ENCODE results near the gene SUV39H2.
A peak's percentile ranks its signal among the peaks of the same experiment; 100 is the strongest.

SUV39H2 gene, protein sequence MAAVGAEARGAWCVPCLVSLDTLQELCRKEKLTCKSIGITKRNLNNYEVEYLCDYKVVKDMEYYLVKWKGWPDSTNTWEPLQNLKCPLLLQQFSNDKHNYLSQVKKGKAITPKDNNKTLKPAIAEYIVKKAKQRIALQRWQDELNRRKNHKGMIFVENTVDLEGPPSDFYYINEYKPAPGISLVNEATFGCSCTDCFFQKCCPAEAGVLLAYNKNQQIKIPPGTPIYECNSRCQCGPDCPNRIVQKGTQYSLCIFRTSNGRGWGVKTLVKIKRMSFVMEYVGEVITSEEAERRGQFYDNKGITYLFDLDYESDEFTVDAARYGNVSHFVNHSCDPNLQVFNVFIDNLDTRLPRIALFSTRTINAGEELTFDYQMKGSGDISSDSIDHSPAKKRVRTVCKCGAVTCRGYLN

DNA sequence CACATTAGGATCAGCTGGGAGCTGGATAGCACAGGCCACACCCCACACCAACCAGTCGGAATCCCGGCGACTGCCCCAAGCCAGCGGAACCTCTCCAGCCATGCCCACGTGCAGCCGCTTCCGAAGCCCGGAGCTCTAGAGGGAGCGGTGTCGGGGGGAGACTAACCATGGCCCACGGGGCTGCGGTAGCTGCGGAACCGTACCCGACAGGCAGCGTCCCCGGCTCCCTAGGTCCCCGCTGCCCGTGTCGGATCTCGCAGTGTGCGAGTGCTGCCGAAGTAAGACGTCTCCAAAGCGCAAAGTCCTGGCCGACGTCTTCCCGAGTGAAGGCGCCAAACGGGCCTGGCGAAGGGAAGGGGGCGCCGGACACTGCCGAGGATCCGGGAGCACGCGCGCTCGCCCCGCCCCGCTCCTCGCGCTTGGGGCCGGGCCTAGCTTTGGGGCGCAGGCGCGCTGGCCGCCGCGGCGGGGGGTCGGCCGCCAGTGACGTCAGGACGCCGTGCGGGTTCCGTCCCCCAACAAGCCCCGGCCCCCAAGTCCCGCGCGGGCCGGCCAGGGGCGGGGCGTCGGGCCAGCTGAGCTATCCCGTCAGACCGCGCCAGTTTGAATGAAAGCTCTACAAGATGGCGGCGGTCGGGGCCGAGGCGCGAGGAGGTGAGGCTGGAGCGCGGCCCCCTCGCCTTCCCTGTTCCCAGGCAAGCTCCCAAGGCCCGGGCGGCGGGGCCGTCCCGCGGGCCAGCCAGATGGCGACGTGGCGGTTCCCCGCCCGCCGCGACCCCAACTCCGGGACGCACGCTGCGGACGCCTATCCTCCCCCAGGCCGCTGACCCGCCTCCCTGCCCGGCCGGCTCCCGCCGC is at the start of gene SUV39H2:
TSS of gene SUV39H2 (plus strand) at position 601 of the 858 bp plus-strand sequence. CDS start at position 624, 23 bp downstream.
- Histone ChIP-seq H3K9me3 (ENCODE audit: control insufficient read depth, low read length) (no peaks in the 10 kb centered on the region), H3K27me3 (replicated peaks; ENCODE audit: control insufficient read depth, insufficient read depth, low read length) (no peaks in the 10 kb centered on the region)

DNA sequence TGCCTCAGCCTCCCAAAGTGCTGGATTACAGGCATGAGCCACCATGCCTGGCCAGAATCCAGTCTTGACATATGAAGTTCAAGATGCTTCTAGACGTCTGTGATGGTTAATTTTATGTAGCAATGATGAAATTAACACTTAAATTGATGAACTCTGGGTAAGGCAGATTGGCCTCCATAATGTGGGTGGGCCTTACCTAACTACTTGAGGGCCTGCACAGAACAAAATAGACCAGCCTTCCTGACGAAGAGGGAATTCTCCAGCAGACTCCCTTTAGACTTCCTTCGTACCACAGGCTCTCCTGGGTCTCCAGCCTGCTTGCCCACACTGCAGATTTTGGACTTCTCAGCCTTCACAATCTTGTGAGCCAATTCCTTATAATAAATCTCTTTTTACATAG is 45.6 kb upstream of the SUV39H2 start:
- Histone ChIP-seq H3K9ac (ENCODE audit: low read length) (no peak overlapping the region), H3K4me1 (ENCODE audit: control insufficient read depth, insufficient read depth, low read length) (peaks cover 8% of the 10 kb centered on the region), H3K4me3 (ENCODE audit: low read length) (no peak overlapping the region), H3K36me3 (ENCODE audit: control insufficient read depth, insufficient read depth, low read length, severe bottlenecking) (peaks cover 5% of the 10 kb centered on the region), H3K9me3 (ENCODE audit: control insufficient read depth, low read length) (no peaks in the 10 kb centered on the region), H3K27me3 (replicated peaks; ENCODE audit: control insufficient read depth, insufficient read depth, low read length) (no peaks in the 10 kb centered on the region)
- no peak for DNase-seq (ENCODE audit: low read depth)

More for the DNA sequence above, at the start of gene SUV39H2:
- peak within 1 kb of the TSS; percentile 99 for H3K9ac ChIP-seq (ENCODE audit: low read length)
- peak within 1 kb of the TSS; percentile 98 for H3K4me3 ChIP-seq (ENCODE audit: low read length)
- DNase-seq (ENCODE audit: low read depth) = peak; percentile 98
- H3K4me1 ChIP-seq (ENCODE audit: control insufficient read depth, insufficient read depth, low read length) = peaks cover 33% of the 10 kb centered on the region
- H3K36me3 ChIP-seq (ENCODE audit: control insufficient read depth, insufficient read depth, low read length, severe bottlenecking) = no peaks in the 10 kb centered on the region

DNA sequence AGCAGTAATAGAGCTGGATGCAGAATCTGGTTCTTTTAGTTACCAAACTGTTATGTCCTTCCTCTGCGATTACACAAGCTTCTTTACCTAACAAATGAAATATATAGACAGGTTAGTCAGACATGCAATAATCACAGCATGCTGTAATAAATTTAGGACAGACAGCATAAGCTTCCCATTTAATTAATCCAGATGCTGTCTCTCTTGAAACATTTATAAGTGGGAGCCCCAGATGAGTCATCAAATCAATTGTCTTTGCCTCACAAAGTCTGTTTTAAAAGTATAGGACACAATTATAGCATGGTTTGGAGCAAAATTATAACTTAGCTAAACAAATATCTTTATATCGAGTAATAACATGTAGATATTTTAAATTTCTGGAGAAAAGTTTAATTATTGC is 42.5 kb upstream of the SUV39H2 start:
- H3K9me3 ChIP-seq (ENCODE audit: control insufficient read depth, low read length) = no peaks in the 10 kb centered on the region
- no peaks in the 10 kb centered on the region for H3K27me3 ChIP-seq (replicated peaks; ENCODE audit: control insufficient read depth, insufficient read depth, low read length)
- H3K4me3 ChIP-seq (ENCODE audit: low read length) = no peak overlapping the region
- peaks cover 13% of the 10 kb centered on the region for H3K36me3 ChIP-seq (ENCODE audit: control insufficient read depth, insufficient read depth, low read length, severe bottlenecking)
- DNase-seq (ENCODE audit: low read depth) = no peak
- no peak overlapping the region for H3K9ac ChIP-seq (ENCODE audit: low read length)
- H3K4me1 ChIP-seq (ENCODE audit: control insufficient read depth, insufficient read depth, low read length) = peaks cover 13% of the 10 kb centered on the region

DNA sequence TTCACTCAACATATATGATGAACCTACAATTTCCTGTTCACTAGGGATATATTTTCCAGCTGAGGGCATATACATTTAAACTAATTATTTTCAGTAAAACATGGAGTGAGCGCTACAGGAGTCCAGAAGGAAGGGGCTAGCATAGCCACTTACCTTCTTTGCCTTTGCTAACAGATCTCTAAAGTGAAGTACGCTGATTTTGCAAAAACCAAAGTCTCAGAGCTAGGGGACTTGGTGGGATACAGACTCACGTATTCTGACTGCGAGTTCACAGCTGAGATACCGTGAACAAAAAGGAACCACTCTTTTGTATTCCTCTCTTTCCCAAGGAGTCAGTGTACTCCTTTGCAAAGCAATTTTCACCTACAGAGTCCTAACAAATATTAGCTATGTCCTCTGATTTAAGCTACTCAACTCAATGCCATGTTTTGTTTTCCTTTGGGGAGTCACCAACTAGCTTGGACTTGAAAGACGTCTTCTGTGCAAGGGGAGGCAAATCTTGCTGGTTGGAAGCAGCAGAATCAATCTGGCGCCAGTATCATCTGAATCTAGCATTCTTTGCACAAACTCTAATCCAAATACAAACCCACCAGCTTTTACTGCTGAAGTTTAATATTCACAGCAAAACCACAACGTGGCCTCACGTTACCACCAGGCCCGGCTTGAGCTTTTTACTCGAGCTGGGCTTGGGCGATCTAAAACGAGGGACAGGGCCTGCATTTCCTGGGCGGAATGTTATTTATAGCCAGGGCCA is 41.5 kb upstream of the SUV39H2 start:
- H3K9ac ChIP-seq (ENCODE audit: low read length) = peak overlapping the region; percentile 98
- DNase-seq (ENCODE audit: low read depth) = no peak
- no peaks in the 10 kb centered on the region for H3K9me3 ChIP-seq (ENCODE audit: control insufficient read depth, low read length)

DNA sequence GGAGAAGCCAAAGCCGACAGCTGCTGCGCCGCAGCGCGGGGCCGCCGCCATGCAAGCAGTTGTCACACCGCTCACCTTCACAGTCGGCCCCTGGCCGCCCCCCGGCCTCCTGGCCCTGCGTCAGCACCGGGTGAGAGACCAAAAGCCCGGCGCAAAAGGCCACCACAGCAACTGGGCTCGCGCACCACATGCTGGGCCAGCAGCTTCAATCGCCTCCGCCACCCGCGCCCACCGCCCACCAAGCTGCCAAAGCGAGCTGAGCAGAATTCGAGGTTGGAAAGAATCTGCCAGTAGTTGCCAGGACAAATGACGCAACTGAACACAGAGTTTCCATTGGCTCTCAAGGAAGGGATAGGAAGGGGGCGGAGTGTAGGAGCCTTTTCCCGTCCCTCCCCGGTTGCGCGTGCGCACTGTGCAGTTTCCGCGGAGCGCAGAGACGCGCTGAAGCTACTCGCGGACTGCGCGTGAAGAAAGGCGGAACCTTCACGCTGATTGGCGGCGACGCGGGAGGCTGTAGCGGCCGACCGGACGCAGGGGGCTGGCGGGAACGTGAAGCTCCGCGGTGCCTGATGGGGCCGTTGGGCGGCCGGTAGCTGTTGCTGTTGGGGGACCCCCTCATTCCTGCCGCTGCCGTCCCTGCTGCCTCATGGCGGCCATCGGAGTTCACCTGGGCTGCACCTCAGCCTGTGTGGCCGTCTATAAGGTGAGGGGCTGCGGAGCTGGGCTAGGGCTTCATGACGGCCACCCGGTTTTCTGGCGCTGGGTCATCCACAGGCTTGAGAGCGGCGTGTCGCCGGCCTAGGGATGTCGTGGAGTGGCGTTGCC is 40.7 kb upstream of the SUV39H2 start, which contains the start of the genes CDNF, HSPA14 and MSANTD7:
TSS of gene CDNF (minus strand) at position 281 of the 825 bp plus-strand sequence. CDS start at position 190, 91 bp downstream.
TSS of gene HSPA14 (plus strand) at position 550 of the 825 bp plus-strand sequence. CDS start at position 647, 97 bp downstream.
TSS of gene MSANTD7 (plus strand) at position 550 of the 825 bp plus-strand sequence. CDS start 3,979 bp downstream, outside the sequence.
- H3K9ac ChIP-seq (ENCODE audit: low read length) = peak within 1 kb of the TSS; percentile 98
- DNase-seq (ENCODE audit: low read depth) = peak; percentile 100
- H3K4me1 ChIP-seq (ENCODE audit: control insufficient read depth, insufficient read depth, low read length) = peaks cover 13% of the 10 kb centered on the region
- peaks cover 31% of the 10 kb centered on the region for H3K36me3 ChIP-seq (ENCODE audit: control insufficient read depth, insufficient read depth, low read length, severe bottlenecking)
- H3K4me3 ChIP-seq (ENCODE audit: low read length) = peak within 1 kb of the TSS; percentile 97
- no peaks in the 10 kb centered on the region for H3K27me3 ChIP-seq (replicated peaks; ENCODE audit: control insufficient read depth, insufficient read depth, low read length)
- H3K9me3 ChIP-seq (ENCODE audit: control insufficient read depth, low read length) = no peaks in the 10 kb centered on the region

More for the DNA sequence above, 41.5 kb upstream of the SUV39H2 start:
- H3K36me3 ChIP-seq (ENCODE audit: control insufficient read depth, insufficient read depth, low read length, severe bottlenecking) = peaks cover 23% of the 10 kb centered on the region
- H3K27me3 ChIP-seq (replicated peaks; ENCODE audit: control insufficient read depth, insufficient read depth, low read length) = no peaks in the 10 kb centered on the region
- H3K4me1 ChIP-seq (ENCODE audit: control insufficient read depth, insufficient read depth, low read length) = peaks cover 13% of the 10 kb centered on the region
- peak overlapping the region; percentile 97 for H3K4me3 ChIP-seq (ENCODE audit: low read length)

DNA sequence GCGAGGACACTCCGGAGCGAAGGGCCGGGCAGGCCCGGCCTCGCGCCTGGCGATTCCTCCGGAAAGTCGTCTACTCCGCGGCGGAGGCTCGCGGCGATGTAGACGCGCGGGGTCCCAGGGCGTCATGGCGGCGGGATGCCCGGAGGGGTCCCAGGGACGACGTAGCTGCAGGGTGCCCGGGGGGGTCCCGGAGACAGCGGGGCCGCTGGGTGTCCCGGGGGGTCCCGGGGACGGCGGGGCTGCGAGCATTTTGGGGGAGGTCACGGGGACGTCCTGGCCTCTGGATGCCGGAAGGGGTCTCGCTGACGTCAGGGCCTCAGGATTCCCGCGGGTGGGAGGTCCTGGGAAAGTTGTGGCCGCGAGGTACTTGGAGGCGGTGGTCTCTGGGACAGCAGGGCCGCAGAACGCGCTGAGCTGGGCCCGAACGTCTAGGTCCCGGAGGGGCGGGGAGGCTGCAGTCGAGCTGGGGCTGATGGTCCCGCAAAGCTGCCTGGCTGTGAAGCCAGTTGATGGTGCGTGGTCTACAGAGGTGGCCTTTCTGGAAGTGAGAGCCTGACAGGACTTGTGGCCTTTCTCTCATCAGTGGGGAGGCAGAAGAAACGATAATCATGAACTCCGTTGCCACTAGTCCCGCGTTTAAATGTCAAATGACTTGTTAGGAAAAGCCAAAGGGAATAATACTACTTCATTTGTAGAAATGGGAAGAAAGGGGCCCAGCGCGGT is 39.9 kb upstream of the SUV39H2 start:
- Histone ChIP-seq H3K4me3 (ENCODE audit: low read length) (peak overlapping the region; percentile 97), H3K9me3 (ENCODE audit: control insufficient read depth, low read length) (no peaks in the 10 kb centered on the region), H3K4me1 (ENCODE audit: control insufficient read depth, insufficient read depth, low read length) (peaks cover 13% of the 10 kb centered on the region), H3K36me3 (ENCODE audit: control insufficient read depth, insufficient read depth, low read length, severe bottlenecking) (peaks cover 39% of the 10 kb centered on the region), H3K9ac (ENCODE audit: low read length) (peak overlapping the region; percentile 98), H3K27me3 (replicated peaks; ENCODE audit: control insufficient read depth, insufficient read depth, low read length) (no peaks in the 10 kb centered on the region)
- DNase-seq (ENCODE audit: low read depth) = peak; percentile 67

DNA sequence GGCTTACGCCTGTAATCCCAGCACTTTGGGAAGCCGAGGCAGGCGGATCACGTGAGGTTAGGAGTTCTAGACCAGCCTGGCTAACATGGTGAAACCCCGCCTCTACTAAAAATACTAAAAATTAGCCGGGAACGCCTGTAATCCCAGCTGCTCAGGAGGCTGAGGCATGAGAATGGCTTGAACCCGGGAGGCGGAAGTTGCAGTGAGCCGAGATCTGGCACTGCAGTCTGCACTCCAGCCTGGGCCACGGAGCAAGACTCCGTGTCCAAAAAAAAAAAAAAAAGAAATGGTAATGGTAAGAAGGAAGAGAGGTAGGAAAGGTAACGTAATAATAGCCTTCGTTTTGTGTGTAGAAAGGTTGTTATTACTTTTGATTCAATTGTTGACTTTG is 39.4 kb upstream of the SUV39H2 start:
- H3K9ac ChIP-seq (ENCODE audit: low read length) = peak overlapping the region; percentile 98
- peak overlapping the region; percentile 97 for H3K4me3 ChIP-seq (ENCODE audit: low read length)
- peaks cover 44% of the 10 kb centered on the region for H3K36me3 ChIP-seq (ENCODE audit: control insufficient read depth, insufficient read depth, low read length, severe bottlenecking)
- DNase-seq (ENCODE audit: low read depth) = no peak
- no peaks in the 10 kb centered on the region for H3K27me3 ChIP-seq (replicated peaks; ENCODE audit: control insufficient read depth, insufficient read depth, low read length)
- no peaks in the 10 kb centered on the region for H3K9me3 ChIP-seq (ENCODE audit: control insufficient read depth, low read length)
- H3K4me1 ChIP-seq (ENCODE audit: control insufficient read depth, insufficient read depth, low read length) = peaks cover 13% of the 10 kb centered on the region

DNA sequence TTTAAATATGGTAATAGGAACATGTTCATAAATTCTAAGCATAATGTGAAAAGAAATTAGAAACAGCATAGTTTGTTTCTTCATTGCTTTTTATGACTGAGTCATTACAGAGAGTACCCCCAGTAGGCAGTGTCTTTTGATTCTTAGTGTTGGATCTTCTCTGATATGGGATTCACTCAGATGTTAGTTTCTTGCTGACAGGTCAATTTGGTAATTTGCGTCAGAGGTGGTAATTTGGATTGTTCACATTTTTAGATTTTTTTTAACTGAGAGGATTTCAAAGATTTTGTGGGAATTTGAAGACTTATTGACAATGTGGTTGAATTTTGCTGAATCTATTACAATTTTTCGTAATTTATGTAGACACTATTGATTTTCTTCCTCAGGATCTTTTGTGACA is 38.5 kb upstream of the SUV39H2 start:
- no peak for DNase-seq (ENCODE audit: low read depth)
- Histone ChIP-seq H3K9ac (ENCODE audit: low read length) (peak overlapping the region; percentile 31), H3K4me1 (ENCODE audit: control insufficient read depth, insufficient read depth, low read length) (peaks cover 13% of the 10 kb centered on the region), H3K9me3 (ENCODE audit: control insufficient read depth, low read length) (no peaks in the 10 kb centered on the region), H3K4me3 (ENCODE audit: low read length) (no peak overlapping the region), H3K36me3 (ENCODE audit: control insufficient read depth, insufficient read depth, low read length, severe bottlenecking) (peaks cover 49% of the 10 kb centered on the region), H3K27me3 (replicated peaks; ENCODE audit: control insufficient read depth, insufficient read depth, low read length) (no peaks in the 10 kb centered on the region)

DNA sequence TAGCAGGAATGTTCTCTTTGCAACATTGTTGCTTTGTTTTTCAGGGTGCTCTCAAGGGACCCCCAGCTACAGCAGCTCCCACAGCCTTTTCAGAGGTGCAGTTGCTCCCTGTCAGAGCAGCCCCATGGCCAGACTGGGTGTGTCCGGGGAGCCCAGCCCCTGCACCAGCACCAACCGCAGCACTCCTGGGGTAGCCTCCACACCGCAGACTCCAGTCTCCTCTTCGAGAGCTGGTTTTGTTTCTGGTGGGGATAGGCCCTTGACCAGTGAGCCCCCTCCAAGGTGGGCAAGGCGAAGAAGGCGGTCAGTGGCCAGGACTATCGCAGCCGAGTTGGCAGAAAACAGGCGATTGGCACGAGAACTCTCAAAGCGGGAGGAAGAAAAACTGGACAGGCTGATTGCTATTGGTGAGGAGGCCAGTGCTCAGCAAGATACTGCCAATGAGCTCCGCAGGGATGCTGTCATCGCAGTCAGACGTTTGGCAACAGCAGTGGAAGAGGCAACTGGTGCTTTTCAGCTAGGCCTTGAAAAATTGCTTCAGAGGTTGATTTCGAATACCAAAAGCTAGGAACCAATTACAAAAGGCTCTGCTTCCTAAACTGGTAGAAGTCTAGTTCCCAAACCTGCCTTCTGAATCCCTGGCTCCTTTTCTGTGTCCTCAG is 35.2 kb upstream of the SUV39H2 start:
- H3K36me3 ChIP-seq (ENCODE audit: control insufficient read depth, insufficient read depth, low read length, severe bottlenecking) = peaks cover 53% of the 10 kb centered on the region
- H3K27me3 ChIP-seq (replicated peaks; ENCODE audit: control insufficient read depth, insufficient read depth, low read length) = no peaks in the 10 kb centered on the region
- H3K9me3 ChIP-seq (ENCODE audit: control insufficient read depth, low read length) = no peaks in the 10 kb centered on the region
- no peak overlapping the region for H3K9ac ChIP-seq (ENCODE audit: low read length)
- DNase-seq (ENCODE audit: low read depth) = no peak
- H3K4me3 ChIP-seq (ENCODE audit: low read length) = no peak overlapping the region
- peaks cover 5% of the 10 kb centered on the region for H3K4me1 ChIP-seq (ENCODE audit: control insufficient read depth, insufficient read depth, low read length)
